A673 (cell line): ENCODE data around the gene SLC22A17.

Experiments
- EZH2 ChIP-seq: fragments of 200-600 bp; sonication (generic); IDR thresholded peaks from 2 replicates; pipeline ENCODE4 v1.6.1; 2017; ENCODE audit warnings: borderline replicate concordance, low read depth, mild to moderate bottlenecking, mixed read lengths, antibody characterized with exemption, low read length; ENCODE audit not compliant: poor library complexity, severe bottlenecking
- TF ChIP-seq, protein P1 (sequence below): fragments of 300-800, 200-600 bp; sonication (generic); conservative IDR thresholded peaks from 2 replicates; pipeline ENCODE4 v1.5.1; 2017; ENCODE audit warnings: low read depth, mild to moderate bottlenecking, antibody characterized with exemption, low read length, moderate library complexity, mixed read lengths

DNA sequence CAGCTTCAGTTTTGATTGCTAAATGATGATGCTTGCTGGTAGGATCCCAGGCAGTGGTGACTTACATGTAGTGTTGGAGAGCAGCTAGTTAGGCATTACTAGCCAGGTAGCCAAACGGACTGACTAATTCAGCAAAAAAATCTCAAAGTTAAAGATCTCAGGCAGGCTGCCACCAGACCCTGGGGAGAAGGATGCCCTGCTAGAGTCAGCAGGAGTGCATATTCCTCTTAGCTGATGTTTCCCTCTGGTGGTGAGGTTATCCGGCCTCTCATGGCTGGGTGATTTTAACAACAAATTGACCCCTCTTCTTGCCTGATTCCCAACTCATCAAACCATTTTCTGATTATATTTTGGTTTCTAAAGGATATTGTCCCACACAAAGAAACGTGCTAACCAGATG is 9.5 kb upstream of the SLC22A17 start:
- TF ChIP-seq, protein P1, sequence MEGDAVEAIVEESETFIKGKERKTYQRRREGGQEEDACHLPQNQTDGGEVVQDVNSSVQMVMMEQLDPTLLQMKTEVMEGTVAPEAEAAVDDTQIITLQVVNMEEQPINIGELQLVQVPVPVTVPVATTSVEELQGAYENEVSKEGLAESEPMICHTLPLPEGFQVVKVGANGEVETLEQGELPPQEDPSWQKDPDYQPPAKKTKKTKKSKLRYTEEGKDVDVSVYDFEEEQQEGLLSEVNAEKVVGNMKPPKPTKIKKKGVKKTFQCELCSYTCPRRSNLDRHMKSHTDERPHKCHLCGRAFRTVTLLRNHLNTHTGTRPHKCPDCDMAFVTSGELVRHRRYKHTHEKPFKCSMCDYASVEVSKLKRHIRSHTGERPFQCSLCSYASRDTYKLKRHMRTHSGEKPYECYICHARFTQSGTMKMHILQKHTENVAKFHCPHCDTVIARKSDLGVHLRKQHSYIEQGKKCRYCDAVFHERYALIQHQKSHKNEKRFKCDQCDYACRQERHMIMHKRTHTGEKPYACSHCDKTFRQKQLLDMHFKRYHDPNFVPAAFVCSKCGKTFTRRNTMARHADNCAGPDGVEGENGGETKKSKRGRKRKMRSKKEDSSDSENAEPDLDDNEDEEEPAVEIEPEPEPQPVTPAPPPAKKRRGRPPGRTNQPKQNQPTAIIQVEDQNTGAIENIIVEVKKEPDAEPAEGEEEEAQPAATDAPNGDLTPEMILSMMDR: peak; percentile 23; the same call in 1 of the 2 replicates
- TF ChIP-seq EZH2: no peak
